Loucy (cell line): Measurements from ENCODE around the gene CYLD.

Experiments used
- H2AFZ ChIP-seq: fragments of 200-600 bp; sonication (generic); 2 replicates; pipeline ENCODE4 v1.6.0; 2016; ENCODE audit warnings: antibody characterized with exemption, mild to moderate bottlenecking, low read length, moderate library complexity
- H3F3A ChIP-seq: fragments of 200-600 bp; 2 replicates; pipeline ENCODE4 v1.6.0; 2016; ENCODE audit warnings: antibody characterized with exemption, low read depth, mild to moderate bottlenecking
- H3K27me3 ChIP-seq: fragments of 200-600 bp; sonication (generic); 2 replicates; pipeline ENCODE4 v1.6.1; 2014; ENCODE audit warnings: low read length, mild to moderate bottlenecking; ENCODE audit not compliant: insufficient read depth, poor library complexity, severe bottlenecking
- H3K36me3 ChIP-seq: fragments of 200-600 bp; sonication (generic); 2 replicates; pipeline ENCODE4 v1.6.1; 2016; ENCODE audit warnings: low read length; ENCODE audit not compliant: insufficient read depth
- H3K4me1 ChIP-seq: fragments of 200-600 bp; sonication (generic); 2 replicates; pipeline ENCODE4 v1.5.1; 2014; ENCODE audit warnings: low read length, mild to moderate bottlenecking; ENCODE audit not compliant: insufficient read depth, poor library complexity, severe bottlenecking
- H3K4me2 ChIP-seq: fragments of 200-600 bp; sonication (generic); 2 replicates; pipeline ENCODE4 v1.6.0; 2014; ENCODE audit warnings: antibody characterized with exemption, low read length, low read depth, mild to moderate bottlenecking; ENCODE audit not compliant: poor library complexity, severe bottlenecking
- H3K4me3 ChIP-seq: fragments of 200-600 bp; sonication (generic); 2 replicates; pipeline ENCODE4 v1.5.1; 2014; ENCODE audit warnings: low read length, mild to moderate bottlenecking, mixed read lengths; ENCODE audit not compliant: poor library complexity, severe bottlenecking
- H3K79me2 ChIP-seq: fragments of 200-600 bp; sonication (generic); 2 replicates; pipeline ENCODE4 v1.6.1; 2014; ENCODE audit warnings: low read length; ENCODE audit not compliant: insufficient read depth
- H3K9ac ChIP-seq: fragments of 200-600 bp; sonication (generic); 2 replicates; pipeline ENCODE4 v1.6.0; 2014; ENCODE audit warnings: mild to moderate bottlenecking, low read depth, low read length, moderate library complexity; ENCODE audit not compliant: poor library complexity, severe bottlenecking
- H3K9me2 ChIP-seq: fragments of 200-600 bp; sonication (generic); replicated peaks from 2 replicates; pipeline ENCODE4 v1.6.1; 2016; ENCODE audit warnings: low read depth, low read length, mixed read lengths
- H3K9me3 ChIP-seq: fragments of 200-600 bp; sonication (generic); 2 replicates; pipeline ENCODE4 v1.6.1; 2014; ENCODE audit warnings: mild to moderate bottlenecking, antibody characterized with exemption, low read length, low read depth; ENCODE audit not compliant: insufficient read depth
- H4K20me1 ChIP-seq: fragments of 200-600 bp; sonication (generic); 2 replicates; pipeline ENCODE4 v1.6.0; 2014; ENCODE audit warnings: antibody characterized with exemption, low read length, mild to moderate bottlenecking; ENCODE audit not compliant: insufficient read depth, poor library complexity, severe bottlenecking
- CTCF ChIP-seq: fragments of 200-600 bp; sonication (generic); conservative IDR thresholded peaks from 2 replicates; pipeline ENCODE4 v1.5.1; 2014; ENCODE audit warnings: mild to moderate bottlenecking, antibody characterized with exemption, low read length
- EZH2phosphoT487 ChIP-seq: fragments of 200-600 bp; IDR thresholded peaks from 2 replicates; pipeline ENCODE4 v1.6.1; 2018; ENCODE audit warnings: antibody characterized with exemption, mild to moderate bottlenecking, moderate library complexity, borderline replicate concordance

CYLD gene

GRCh38 chr16:50705436-50706110 lies 36.3 kb upstream of the CYLD start:
- Histone ChIP-seq H3K4me2 (no peak overlapping the region), H3K36me3 (no peaks in the 10 kb centered on the region), H3K4me3 (no peak overlapping the region), H4K20me1 (no peaks in the 10 kb centered on the region), H2AFZ (no peak overlapping the region), H3K4me1 (peaks cover 13% of the 10 kb centered on the region), H3K79me2 (no peaks in the 10 kb centered on the region), H3K9ac (no peak overlapping the region), H3K27me3 (no peaks in the 10 kb centered on the region), H3F3A (no peaks in the 10 kb centered on the region), H3K9me2 (no peaks in the 10 kb centered on the region), H3K9me3 (peaks cover 17% of the 10 kb centered on the region; the same call in 1 of the 2 replicates)
- TF ChIP-seq CTCF (no peak), EZH2phosphoT487 (no peak)

- H3K9me3 ChIP-seq, result peaks cover 17% of the 10 kb centered on the region; the same call in 1 of the 2 replicates
- no peak for TF ChIP-seq EZH2phosphoT487
- TF ChIP-seq CTCF, result no peak
- no peaks in the 10 kb centered on the region for H3K36me3 ChIP-seq
- no peaks in the 10 kb centered on the region for H3K9me2 ChIP-seq
- H3F3A ChIP-seq, result no peaks in the 10 kb centered on the region
- H4K20me1 ChIP-seq, result no peaks in the 10 kb centered on the region
- H3K27me3 ChIP-seq, result no peaks in the 10 kb centered on the region
- H3K9ac ChIP-seq, result no peak overlapping the region
- H3K4me1 ChIP-seq, result peaks cover 13% of the 10 kb centered on the region
- no peak overlapping the region for H2AFZ ChIP-seq
- no peak overlapping the region for H3K4me2 ChIP-seq
- H3K79me2 ChIP-seq, result no peaks in the 10 kb centered on the region
- no peak overlapping the region for H3K4me3 ChIP-seq
Measured at GRCh38 chr16:50706250-50706649, 35.6 kb upstream of the CYLD start.

GRCh38 chr16:50708373-50709060 lies 33.4 kb upstream of the CYLD start:
- Histone ChIP-seq H3K79me2 (no peaks in the 10 kb centered on the region), H3K4me1 (peaks cover 6% of the 10 kb centered on the region), H2AFZ (no peak overlapping the region), H3F3A (no peaks in the 10 kb centered on the region), H3K27me3 (no peaks in the 10 kb centered on the region), H3K9me3 (peaks cover 17% of the 10 kb centered on the region; the same call in 1 of the 2 replicates), H3K4me2 (no peak overlapping the region), H3K9ac (no peak overlapping the region), H3K36me3 (no peaks in the 10 kb centered on the region), H4K20me1 (no peaks in the 10 kb centered on the region), H3K4me3 (no peak overlapping the region), H3K9me2 (no peaks in the 10 kb centered on the region)
- no peak for TF ChIP-seq EZH2phosphoT487
- TF ChIP-seq CTCF, result no peak
